Activated naive CD8-positive, alpha-beta T cell treated with anti-CD3 and anti-CD28 coated beads for 36 hours (primary cell): ENCODE measurements around the gene SPEM3. TPM values are rescaled to one million over a fixed set of nuclear protein-coding genes. Genes with fewer than 3 reads are reported as not detected.

Source experiments
- DNase-seq: peaks from one replicate; pipeline ENCODE4 v3.0.0; 2021
- H3K27ac Mint-ChIP-seq: one replicate; pipeline ENCODE4 v1.8.0; 2022; ENCODE audit warnings: mild to moderate bottlenecking, moderate library complexity, mixed read lengths
- H3K27me3 Mint-ChIP-seq: one replicate; pipeline ENCODE4 v1.8.0; 2022; ENCODE audit warnings: mild to moderate bottlenecking, mixed read lengths
- H3K36me3 Mint-ChIP-seq: one replicate; pipeline ENCODE4 v1.8.0; 2021; ENCODE audit warnings: mild to moderate bottlenecking, mixed read lengths
- H3K4me1 Mint-ChIP-seq: one replicate; pipeline ENCODE4 v1.8.0; 2021; ENCODE audit warnings: mixed read lengths
- H3K4me3 Mint-ChIP-seq: one replicate; pipeline ENCODE4 v1.8.0; 2022; ENCODE audit warnings: mild to moderate bottlenecking, moderate library complexity, mixed read lengths
- H3K9me3 Mint-ChIP-seq: one replicate; pipeline ENCODE4 v1.8.0; 2022; ENCODE audit warnings: mixed read lengths
- total RNA-seq, 2 experiments: library from RNA; stranded (reverse); gene quantifications; one replicate each; pipeline ENCODE4 v1.2.3, GENCODE V29; 2021

The SPEM3 gene
- total RNA-seq, 2 experiments from 2014 or later: not detected

DNA sequence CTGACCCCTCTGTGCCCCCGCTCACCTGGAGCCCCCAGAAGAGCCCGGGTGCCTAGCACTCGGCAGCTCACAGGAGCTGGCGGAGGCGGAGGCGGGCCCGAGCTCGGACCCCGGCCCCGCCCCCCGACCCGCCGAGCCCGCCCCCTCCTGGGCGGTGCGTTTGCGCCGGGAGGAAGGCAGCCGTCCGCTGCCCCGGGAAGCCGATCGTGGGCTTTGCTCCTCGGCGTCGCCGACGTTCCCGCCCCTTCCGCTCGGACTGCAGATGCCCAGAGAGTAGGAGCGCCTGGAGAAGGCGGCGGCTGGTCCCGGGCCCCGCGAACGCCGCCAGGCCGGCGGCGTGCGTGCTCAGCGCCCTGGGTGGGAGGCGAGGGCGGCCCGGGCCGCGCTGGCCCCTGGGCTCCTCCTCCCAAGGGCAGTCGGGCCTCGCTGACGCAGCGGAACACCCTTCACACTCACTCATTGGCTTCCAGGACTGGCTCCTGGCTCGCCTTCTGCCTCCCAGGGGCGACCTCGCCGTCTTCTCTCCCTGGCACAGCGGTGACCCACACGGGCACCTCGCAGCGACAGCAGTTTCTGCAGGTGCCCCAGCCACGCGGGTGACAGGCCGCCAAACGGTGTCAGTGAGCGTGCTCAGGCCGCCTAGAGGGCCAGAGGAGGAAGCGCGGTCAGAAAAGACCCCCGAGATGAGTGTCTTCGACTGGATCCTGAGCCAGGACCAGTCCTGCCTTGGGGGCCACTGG is 34.0 kb upstream of the SPEM3 start, which contains the start of gene PLSCR3:
TSS of gene PLSCR3 (minus strand) at position 74 of the 740 bp plus-strand sequence. CDS start 415 bp downstream, outside the sequence.
- Mint-ChIP-seq H3K4me1 (peaks cover 24% of the 10 kb centered on the region), H3K36me3 (peaks cover 11% of the 10 kb centered on the region), H3K27ac (peak within 1 kb of the TSS; percentile 92), H3K4me3 (peak within 1 kb of the TSS; percentile 94), H3K9me3 (no peaks in the 10 kb centered on the region), H3K27me3 (no peaks in the 10 kb centered on the region)
- peak; percentile 92 for DNase-seq

GRCh38 chr17:7396147-7396546 is 32.5 kb upstream of the SPEM3 start:
- Mint-ChIP-seq H3K36me3 (peaks cover 8% of the 10 kb centered on the region), H3K4me1 (peaks cover 22% of the 10 kb centered on the region), H3K27me3 (no peaks in the 10 kb centered on the region), H3K4me3 (no peak overlapping the region), H3K27ac (no peak overlapping the region), H3K9me3 (no peaks in the 10 kb centered on the region)
- no peak for DNase-seq

DNA sequence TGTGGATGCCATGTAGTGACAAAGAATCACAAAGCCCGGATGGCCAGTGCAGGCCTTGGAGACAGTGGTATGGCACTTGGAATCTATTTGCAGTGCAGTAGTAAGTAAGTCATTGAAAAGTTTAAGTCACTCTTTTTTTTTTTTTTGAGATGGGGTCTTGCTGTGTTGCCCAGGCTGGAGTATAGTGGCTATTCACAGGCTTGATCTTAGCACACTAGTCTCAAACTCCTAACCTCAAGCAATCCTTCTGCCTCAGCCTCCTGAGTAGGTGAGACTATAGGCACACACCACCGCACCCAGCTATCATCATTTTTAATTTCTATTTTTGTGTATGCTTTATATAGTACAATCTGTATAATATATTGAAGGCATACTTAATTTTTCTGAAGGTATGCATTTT is 30.0 kb upstream of the SPEM3 start:
- Mint-ChIP-seq H3K27me3 (no peaks in the 10 kb centered on the region), H3K4me3 (no peak overlapping the region), H3K9me3 (no peaks in the 10 kb centered on the region)

DNA sequence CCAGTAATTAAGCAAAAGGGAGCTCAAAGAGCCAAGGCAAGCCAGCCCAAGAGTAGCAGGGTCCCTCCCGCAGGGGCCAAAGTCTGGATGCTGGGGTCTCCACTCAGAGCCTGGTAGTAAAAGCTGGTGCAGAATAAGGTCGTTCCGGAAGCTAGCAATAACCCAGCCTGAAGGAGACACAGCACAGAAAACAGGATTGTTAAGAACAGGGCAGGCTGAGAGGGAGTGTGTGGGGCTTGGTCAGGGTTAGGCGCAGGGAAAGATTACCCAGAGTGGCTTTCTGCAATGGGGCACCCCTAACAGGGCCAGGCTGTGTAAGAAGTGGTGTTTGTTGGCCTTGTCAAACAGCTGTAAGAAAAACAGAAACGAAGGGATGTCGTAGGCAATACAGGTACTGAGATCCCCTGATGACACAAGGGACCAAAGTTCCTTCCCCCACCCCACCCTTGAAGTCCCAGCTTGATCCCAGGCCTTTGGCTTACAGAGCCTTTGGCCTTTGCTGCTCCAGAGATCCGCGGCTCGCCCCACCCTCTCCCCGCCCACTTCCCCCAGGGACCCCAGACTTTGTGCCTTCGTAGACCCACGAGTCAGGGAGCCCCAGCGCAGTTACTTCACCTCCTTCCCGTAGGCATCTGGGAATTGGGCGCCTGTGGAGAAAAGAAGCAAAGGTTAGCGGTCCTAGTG is 25.5 kb upstream of the SPEM3 start:
- peak; percentile 21 for DNase-seq
- peak overlapping the region; percentile 95 for H3K4me3 Mint-ChIP-seq
- no peaks in the 10 kb centered on the region for H3K9me3 Mint-ChIP-seq
- H3K4me1 Mint-ChIP-seq: peaks cover 16% of the 10 kb centered on the region
- H3K36me3 Mint-ChIP-seq: peaks cover 2% of the 10 kb centered on the region
- peak overlapping the region; percentile 82 for H3K27ac Mint-ChIP-seq
- H3K27me3 Mint-ChIP-seq: no peaks in the 10 kb centered on the region

More for the DNA sequence above, 30.0 kb upstream of the SPEM3 start:
- Mint-ChIP-seq H3K27ac (no peak overlapping the region), H3K36me3 (peaks cover 2% of the 10 kb centered on the region), H3K4me1 (peaks cover 14% of the 10 kb centered on the region)
- DNase-seq: no peak

DNA sequence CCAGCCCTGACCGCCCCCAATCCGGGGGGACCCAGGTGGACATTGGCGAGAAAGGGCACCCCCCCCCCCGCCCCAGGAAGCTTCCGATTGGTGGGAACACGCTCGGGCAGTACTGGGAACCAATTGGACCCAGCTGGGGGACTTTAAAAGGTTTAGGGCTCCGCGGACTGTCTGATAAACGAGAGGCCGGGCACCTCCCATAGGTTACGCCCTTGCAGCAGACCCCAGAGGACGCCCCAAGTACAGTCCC is 25.0 kb upstream of the SPEM3 start:
- Mint-ChIP-seq H3K27ac (peak overlapping the region; percentile 82), H3K4me1 (peaks cover 16% of the 10 kb centered on the region), H3K27me3 (no peaks in the 10 kb centered on the region), H3K36me3 (peaks cover 2% of the 10 kb centered on the region), H3K9me3 (no peaks in the 10 kb centered on the region), H3K4me3 (peak overlapping the region; percentile 95)
- DNase-seq: no peak

- Mint-ChIP-seq H3K4me1 (peaks cover 16% of the 10 kb centered on the region), H3K36me3 (peaks cover 2% of the 10 kb centered on the region), H3K4me3 (peak within 1 kb of the TSS; percentile 95), H3K27me3 (no peaks in the 10 kb centered on the region), H3K27ac (peak within 1 kb of the TSS; percentile 95), H3K9me3 (no peaks in the 10 kb centered on the region)
- peak; percentile 95 for DNase-seq
Measured at GRCh38 chr17:7403977-7404736, 24.5 kb upstream of the SPEM3 start, which contains the start of gene TMEM256. Gene TMEM256 (minus strand): TSS chr17:7404097. CDS start chr17:7404084, 13 bp downstream.

- peaks cover 16% of the 10 kb centered on the region for H3K4me1 Mint-ChIP-seq
- H3K27me3 Mint-ChIP-seq: no peaks in the 10 kb centered on the region
- H3K27ac Mint-ChIP-seq: peak overlapping the region; percentile 95
- H3K36me3 Mint-ChIP-seq: peaks cover 2% of the 10 kb centered on the region
- H3K4me3 Mint-ChIP-seq: peak overlapping the region; percentile 95
- no peaks in the 10 kb centered on the region for H3K9me3 Mint-ChIP-seq
- DNase-seq: peak; percentile 72
Measured at GRCh38 chr17:7404737-7405349, 23.8 kb upstream of the SPEM3 start.

- H3K36me3 Mint-ChIP-seq: peaks cover 2% of the 10 kb centered on the region
- H3K27ac Mint-ChIP-seq: no peak overlapping the region
- H3K9me3 Mint-ChIP-seq: no peaks in the 10 kb centered on the region
- H3K4me3 Mint-ChIP-seq: peak overlapping the region; percentile 81
- peaks cover 16% of the 10 kb centered on the region for H3K4me1 Mint-ChIP-seq
- no peak for DNase-seq
- no peaks in the 10 kb centered on the region for H3K27me3 Mint-ChIP-seq
Measured at GRCh38 chr17:7405350-7406234, 23.1 kb upstream of the SPEM3 start.

DNA sequence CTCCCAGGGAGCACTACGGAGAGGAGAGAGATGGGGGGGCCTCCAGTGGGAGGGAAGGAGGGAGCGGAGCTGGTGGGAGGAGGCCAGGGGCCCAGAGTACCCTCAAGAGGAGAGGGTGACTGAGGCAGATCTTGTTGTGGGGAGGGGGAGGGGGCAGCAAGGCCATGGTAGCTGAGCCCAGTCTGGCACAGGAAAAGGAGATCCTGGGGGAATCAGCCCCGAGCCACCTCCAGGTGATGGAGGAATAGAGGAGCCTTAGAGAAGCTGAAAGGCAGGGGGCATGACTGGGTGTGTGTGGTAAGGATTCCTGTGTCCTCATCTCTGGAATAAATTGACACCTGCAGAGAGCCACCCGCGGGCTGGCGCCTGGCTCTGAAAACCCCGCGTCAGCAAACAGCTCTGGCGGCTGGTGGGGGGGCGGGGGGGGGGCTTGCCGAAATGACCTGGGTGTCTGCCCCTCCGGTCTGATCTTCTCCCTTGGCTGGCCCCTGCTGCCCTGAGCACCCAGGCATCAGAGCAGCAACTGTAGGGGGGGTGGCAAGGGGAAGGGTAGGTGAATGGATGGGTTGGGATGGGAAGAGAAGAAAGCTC is 22.3 kb upstream of the SPEM3 start:
- no peak overlapping the region for H3K27ac Mint-ChIP-seq
- peaks cover 16% of the 10 kb centered on the region for H3K4me1 Mint-ChIP-seq
- H3K36me3 Mint-ChIP-seq: peaks cover 2% of the 10 kb centered on the region
- no peaks in the 10 kb centered on the region for H3K9me3 Mint-ChIP-seq
- peak overlapping the region; percentile 44 for H3K4me3 Mint-ChIP-seq
- no peak for DNase-seq
- H3K27me3 Mint-ChIP-seq: no peaks in the 10 kb centered on the region

DNA sequence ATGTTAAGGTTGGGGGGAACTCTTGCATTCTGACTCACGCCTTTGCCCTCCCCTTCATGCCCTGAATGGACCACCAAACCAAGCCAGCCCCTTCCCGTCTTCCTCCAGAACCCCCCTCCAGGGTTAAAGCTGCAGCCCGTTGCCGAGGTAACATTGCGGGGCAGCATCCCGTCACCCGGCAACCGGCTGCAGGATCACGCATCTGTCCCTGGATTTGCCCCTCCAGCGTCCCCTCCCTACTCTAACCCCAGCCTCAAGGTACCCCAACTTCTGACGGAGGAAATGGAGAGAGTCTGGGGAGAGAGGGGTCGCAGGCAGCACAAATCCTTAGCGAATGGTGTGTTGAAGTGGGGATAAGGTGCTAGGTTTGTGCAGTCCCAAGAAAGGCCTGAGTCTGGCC is 21.6 kb upstream of the SPEM3 start:
- H3K27ac Mint-ChIP-seq: no peak overlapping the region
- H3K27me3 Mint-ChIP-seq: no peaks in the 10 kb centered on the region
- DNase-seq: no peak
- H3K4me1 Mint-ChIP-seq: peaks cover 16% of the 10 kb centered on the region
- no peaks in the 10 kb centered on the region for H3K36me3 Mint-ChIP-seq
- no peak overlapping the region for H3K4me3 Mint-ChIP-seq
- no peaks in the 10 kb centered on the region for H3K9me3 Mint-ChIP-seq

- no peaks in the 10 kb centered on the region for H3K36me3 Mint-ChIP-seq
- peak within 1 kb of the TSS; percentile 46 for H3K27ac Mint-ChIP-seq
- no peaks in the 10 kb centered on the region for H3K9me3 Mint-ChIP-seq
- H3K27me3 Mint-ChIP-seq: no peaks in the 10 kb centered on the region
- peaks cover 16% of the 10 kb centered on the region for H3K4me1 Mint-ChIP-seq
- H3K4me3 Mint-ChIP-seq: peak within 1 kb of the TSS; percentile 58
- no peak for DNase-seq
Measured at GRCh38 chr17:7407485-7408251, 21.0 kb upstream of the SPEM3 start, which contains the start of gene NLGN2. Gene NLGN2 (plus strand): TSS chr17:7407845. CDS start chr17:7408256, 411 bp downstream.

DNA sequence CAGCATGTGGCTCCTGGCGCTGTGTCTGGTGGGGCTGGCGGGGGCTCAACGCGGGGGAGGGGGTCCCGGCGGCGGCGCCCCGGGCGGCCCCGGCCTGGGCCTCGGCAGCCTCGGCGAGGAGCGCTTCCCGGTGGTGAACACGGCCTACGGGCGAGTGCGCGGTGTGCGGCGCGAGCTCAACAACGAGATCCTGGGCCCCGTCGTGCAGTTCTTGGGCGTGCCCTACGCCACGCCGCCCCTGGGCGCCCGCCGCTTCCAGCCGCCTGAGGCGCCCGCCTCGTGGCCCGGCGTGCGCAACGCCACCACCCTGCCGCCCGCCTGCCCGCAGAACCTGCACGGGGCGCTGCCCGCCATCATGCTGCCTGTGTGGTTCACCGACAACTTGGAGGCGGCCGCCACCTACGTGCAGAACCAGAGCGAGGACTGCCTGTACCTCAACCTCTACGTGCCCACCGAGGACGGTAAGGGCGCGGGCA is 20.4 kb upstream of the SPEM3 start:
- Mint-ChIP-seq H3K27me3 (no peaks in the 10 kb centered on the region), H3K4me3 (no peak overlapping the region), H3K4me1 (peaks cover 10% of the 10 kb centered on the region), H3K27ac (peak overlapping the region; percentile 16), H3K36me3 (no peaks in the 10 kb centered on the region), H3K9me3 (no peaks in the 10 kb centered on the region)
- peak; percentile 56 for DNase-seq

- Mint-ChIP-seq H3K4me3 (peak overlapping the region; percentile 15), H3K27me3 (no peaks in the 10 kb centered on the region), H3K27ac (no peak overlapping the region), H3K4me1 (peaks cover 10% of the 10 kb centered on the region), H3K9me3 (no peaks in the 10 kb centered on the region), H3K36me3 (no peaks in the 10 kb centered on the region)
- DNase-seq: no peak
Measured at GRCh38 chr17:7408863-7409262, 19.8 kb upstream of the SPEM3 start.
